Glutamatergic neuron (in vitro differentiated cells): ENCODE results near the gene NDUFB7. TPM values are rescaled to one million over a fixed set of nuclear protein-coding genes. Genes with fewer than 3 reads are reported as not detected.

Source experiments
- DNase-seq: peaks from one replicate; pipeline ENCODE4 v3.0.0; 2022
- H3K27ac Mint-ChIP-seq: one replicate; pipeline ENCODE4 v1.8.0; 2020; ENCODE audit warnings: mild to moderate bottlenecking, mixed read lengths, inconsistent platforms; ENCODE audit not compliant: unreplicated experiment
- H3K27me3 Mint-ChIP-seq: one replicate; pipeline ENCODE4 v1.8.0; 2020; ENCODE audit warnings: mild to moderate bottlenecking, moderate library complexity, mixed read lengths, inconsistent platforms; ENCODE audit not compliant: unreplicated experiment
- H3K36me3 Mint-ChIP-seq: one replicate; pipeline ENCODE4 v1.8.0; 2020; ENCODE audit warnings: mild to moderate bottlenecking, mixed read lengths, inconsistent platforms; ENCODE audit not compliant: unreplicated experiment
- H3K4me1 Mint-ChIP-seq: one replicate; pipeline ENCODE4 v1.8.0; 2020; ENCODE audit warnings: mild to moderate bottlenecking, low read depth, mixed read lengths, inconsistent platforms; ENCODE audit not compliant: unreplicated experiment
- H3K4me3 Mint-ChIP-seq: one replicate; pipeline ENCODE4 v1.8.0; 2020; ENCODE audit warnings: mild to moderate bottlenecking, mixed read lengths, inconsistent platforms; ENCODE audit not compliant: unreplicated experiment
- H3K9me3 Mint-ChIP-seq: one replicate; pipeline ENCODE4 v1.8.0; 2020; ENCODE audit warnings: mild to moderate bottlenecking, moderate library complexity, mixed read lengths, inconsistent platforms; ENCODE audit not compliant: unreplicated experiment
- CTCF ChIP-seq: fragments of 200-600 bp; sonication (generic); IDR thresholded peaks from one replicate; pipeline ENCODE4 v1.5.0; 2021; ENCODE audit not compliant: partially characterized antibody, unreplicated experiment
- microRNA-seq: library from miRNA; unstranded; fragments of <30 nt; microRNA quantifications from one replicate; pipeline ENCODE4, GENCODE V29; 2020; ENCODE audit not compliant: unreplicated experiment
- total RNA-seq: library from RNA; stranded (reverse); fragmentation: NEBNext Ultra II Directional; extraction: Animal tissue kit (Norgen Biotek cat#: 25700); gene quantifications from one replicate; pipeline ENCODE4 v1.2.1, GENCODE V29; 2021; ENCODE audit not compliant: unreplicated experiment

The NDUFB7 gene
- total RNA-seq, 1 donor from 2014 or later = 145 TPM

DNA sequence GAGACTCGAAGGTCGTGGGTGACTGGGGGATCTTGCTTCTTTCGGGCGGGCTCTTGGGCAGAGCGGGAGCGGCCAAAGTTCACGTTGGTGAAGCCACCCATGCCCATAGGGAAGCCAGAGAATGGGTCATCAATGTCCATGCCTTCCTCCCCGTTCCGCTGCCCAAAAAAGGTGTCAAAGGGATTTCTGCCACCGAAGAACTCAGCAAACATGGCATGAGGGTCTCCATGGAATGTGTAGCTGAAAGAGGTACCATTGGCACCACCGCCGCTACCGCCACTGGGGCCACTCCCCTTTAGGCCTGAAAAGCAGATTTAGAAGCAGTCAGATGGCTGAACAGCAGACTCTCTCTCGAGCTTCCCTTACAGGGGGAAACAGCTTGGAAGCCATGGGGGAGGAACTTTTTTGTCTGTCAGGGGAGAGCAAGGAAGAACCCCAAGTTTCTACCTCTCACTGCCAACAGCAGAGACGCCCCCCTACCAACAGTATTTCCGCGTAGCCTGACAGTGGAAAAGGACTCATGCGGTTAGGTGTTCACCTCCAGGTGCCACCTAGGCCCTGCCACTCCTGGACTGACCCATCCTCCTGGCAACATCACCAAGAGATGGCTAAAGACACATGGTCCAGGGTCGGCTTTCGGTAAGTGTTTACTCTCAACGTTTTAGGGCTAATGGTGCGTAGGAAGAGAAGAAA is 55.0 kb downstream of the NDUFB7 start:
- H3K27me3 Mint-ChIP-seq = peaks cover 6% of the 10 kb centered on the region
- H3K36me3 Mint-ChIP-seq = peaks cover 10% of the 10 kb centered on the region
- H3K4me3 Mint-ChIP-seq = peak overlapping the region; percentile 84
- no peak for DNase-seq
- H3K4me1 Mint-ChIP-seq = peaks cover 25% of the 10 kb centered on the region
- TF ChIP-seq CTCF = no peak
- H3K27ac Mint-ChIP-seq = peak overlapping the region; percentile 74
- H3K9me3 Mint-ChIP-seq = peaks cover 16% of the 10 kb centered on the region

Small RNA genes lying within 50 kb of the gene (microRNA-seq; reads per million reads assigned to microRNA genes)
- 0.41 reads per million for gene MIR639

Other genes with a start within 250 kb of the NDUFB7 start
- 4.0 TPM for gene ADGRE5, start 190.6 kb downstream of the NDUFB7 start, total RNA-seq
- gene DDX39A, start 152.7 kb downstream of the NDUFB7 start, total RNA-seq = 103 TPM
- gene PKN1, start 138.8 kb downstream of the NDUFB7 start, total RNA-seq = 117 TPM
- 2.0 TPM for gene PTGER1, start 96.7 kb downstream of the NDUFB7 start, total RNA-seq
- gene GIPC1, start 75.9 kb downstream of the NDUFB7 start, total RNA-seq = 53.4 TPM
- 53.9 TPM for gene DNAJB1, start 53.7 kb downstream of the NDUFB7 start, total RNA-seq
- gene TECR, start 42.5 kb downstream of the NDUFB7 start, total RNA-seq = 102 TPM
- gene CLEC17A, start 11.0 kb upstream of the NDUFB7 start, total RNA-seq = not detected
- gene ADGRE3, start 102.8 kb upstream of the NDUFB7 start, total RNA-seq = not detected
- 32.9 TPM for gene ZNF333, start 118.0 kb upstream of the NDUFB7 start, total RNA-seq
- gene ADGRE2, start 206.5 kb upstream of the NDUFB7 start, total RNA-seq = 0.66 TPM